ENCODE data around the gene IER5.

Gene IER5

DNA sequence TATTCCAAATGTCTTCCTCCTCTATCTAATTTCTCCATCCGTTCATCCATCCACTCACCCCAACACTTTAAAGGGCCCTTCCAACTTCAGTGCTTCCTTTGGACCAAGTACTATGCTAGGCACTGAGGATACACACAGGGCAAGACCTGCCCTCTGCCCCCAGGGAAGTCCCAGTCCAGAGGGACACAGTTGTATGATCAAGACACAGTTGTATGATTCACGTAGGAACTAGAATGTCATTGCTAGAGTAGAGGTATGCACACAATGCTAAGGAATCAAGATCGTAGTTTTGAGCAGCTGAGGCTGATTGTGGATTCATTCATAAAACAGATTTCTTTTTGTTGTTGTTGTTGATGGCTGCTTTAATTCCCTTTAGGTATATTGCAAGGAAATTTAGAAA, 11.6 kb upstream of the IER5 start:
- no peak for TF ChIP-seq ZFP3 (CRISPR knock-in tag; IDR thresholded peaks at IDR 0.05)
- no peak for TF ChIP-seq TOX (CRISPR knock-in tag; IDR thresholded peaks at IDR 0.05; ENCODE audit: borderline replicate concordance)
- TF ChIP-seq, protein P1, sequence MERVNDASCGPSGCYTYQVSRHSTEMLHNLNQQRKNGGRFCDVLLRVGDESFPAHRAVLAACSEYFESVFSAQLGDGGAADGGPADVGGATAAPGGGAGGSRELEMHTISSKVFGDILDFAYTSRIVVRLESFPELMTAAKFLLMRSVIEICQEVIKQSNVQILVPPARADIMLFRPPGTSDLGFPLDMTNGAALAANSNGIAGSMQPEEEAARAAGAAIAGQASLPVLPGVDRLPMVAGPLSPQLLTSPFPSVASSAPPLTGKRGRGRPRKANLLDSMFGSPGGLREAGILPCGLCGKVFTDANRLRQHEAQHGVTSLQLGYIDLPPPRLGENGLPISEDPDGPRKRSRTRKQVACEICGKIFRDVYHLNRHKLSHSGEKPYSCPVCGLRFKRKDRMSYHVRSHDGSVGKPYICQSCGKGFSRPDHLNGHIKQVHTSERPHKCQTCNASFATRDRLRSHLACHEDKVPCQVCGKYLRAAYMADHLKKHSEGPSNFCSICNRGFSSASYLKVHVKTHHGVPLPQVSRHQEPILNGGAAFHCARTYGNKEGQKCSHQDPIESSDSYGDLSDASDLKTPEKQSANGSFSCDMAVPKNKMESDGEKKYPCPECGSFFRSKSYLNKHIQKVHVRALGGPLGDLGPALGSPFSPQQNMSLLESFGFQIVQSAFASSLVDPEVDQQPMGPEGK (CRISPR knock-in tag; IDR thresholded peaks at IDR 0.05; ENCODE audit: borderline replicate concordance) = no peak
- TF ChIP-seq ZC3H10 (CRISPR knock-in tag; IDR thresholded peaks at IDR 0.05) = no peak
- TF ChIP-seq ZFP30 (CRISPR knock-in tag; IDR thresholded peaks at IDR 0.05) = no peak
- TF ChIP-seq ESRRG (CRISPR knock-in tag; IDR thresholded peaks at IDR 0.05) = no peak
- TF ChIP-seq, protein P2, sequence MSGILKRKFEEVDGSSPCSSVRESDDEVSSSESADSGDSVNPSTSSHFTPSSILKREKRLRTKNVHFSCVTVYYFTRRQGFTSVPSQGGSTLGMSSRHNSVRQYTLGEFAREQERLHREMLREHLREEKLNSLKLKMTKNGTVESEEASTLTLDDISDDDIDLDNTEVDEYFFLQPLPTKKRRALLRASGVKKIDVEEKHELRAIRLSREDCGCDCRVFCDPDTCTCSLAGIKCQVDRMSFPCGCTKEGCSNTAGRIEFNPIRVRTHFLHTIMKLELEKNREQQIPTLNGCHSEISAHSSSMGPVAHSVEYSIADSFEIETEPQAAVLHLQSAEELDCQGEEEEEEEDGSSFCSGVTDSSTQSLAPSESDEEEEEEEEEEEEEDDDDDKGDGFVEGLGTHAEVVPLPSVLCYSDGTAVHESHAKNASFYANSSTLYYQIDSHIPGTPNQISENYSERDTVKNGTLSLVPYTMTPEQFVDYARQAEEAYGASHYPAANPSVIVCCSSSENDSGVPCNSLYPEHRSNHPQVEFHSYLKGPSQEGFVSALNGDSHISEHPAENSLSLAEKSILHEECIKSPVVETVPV (CRISPR knock-in tag; IDR thresholded peaks at IDR 0.05) = no peak
- TF ChIP-seq, protein P3, sequence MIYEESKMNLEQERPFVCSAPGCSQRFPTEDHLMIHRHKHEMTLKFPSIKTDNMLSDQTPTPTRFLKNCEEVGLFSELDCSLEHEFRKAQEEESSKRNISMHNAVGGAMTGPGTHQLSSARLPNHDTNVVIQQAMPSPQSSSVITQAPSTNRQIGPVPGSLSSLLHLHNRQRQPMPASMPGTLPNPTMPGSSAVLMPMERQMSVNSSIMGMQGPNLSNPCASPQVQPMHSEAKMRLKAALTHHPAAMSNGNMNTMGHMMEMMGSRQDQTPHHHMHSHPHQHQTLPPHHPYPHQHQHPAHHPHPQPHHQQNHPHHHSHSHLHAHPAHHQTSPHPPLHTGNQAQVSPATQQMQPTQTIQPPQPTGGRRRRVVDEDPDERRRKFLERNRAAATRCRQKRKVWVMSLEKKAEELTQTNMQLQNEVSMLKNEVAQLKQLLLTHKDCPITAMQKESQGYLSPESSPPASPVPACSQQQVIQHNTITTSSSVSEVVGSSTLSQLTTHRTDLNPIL (CRISPR knock-in tag; IDR thresholded peaks at IDR 0.05; ENCODE audit: low read depth) = no peak
- no peak for TF ChIP-seq RARB (CRISPR knock-in tag; IDR thresholded peaks at IDR 0.05)
- no peak for TF ChIP-seq ZNF565 (CRISPR knock-in tag; conservative IDR thresholded peaks at IDR 0.05; ENCODE audit: low read depth)
- no peak for TF ChIP-seq GLIS3 (CRISPR knock-in tag; IDR thresholded peaks at IDR 0.05)
- TF ChIP-seq, protein P4, sequence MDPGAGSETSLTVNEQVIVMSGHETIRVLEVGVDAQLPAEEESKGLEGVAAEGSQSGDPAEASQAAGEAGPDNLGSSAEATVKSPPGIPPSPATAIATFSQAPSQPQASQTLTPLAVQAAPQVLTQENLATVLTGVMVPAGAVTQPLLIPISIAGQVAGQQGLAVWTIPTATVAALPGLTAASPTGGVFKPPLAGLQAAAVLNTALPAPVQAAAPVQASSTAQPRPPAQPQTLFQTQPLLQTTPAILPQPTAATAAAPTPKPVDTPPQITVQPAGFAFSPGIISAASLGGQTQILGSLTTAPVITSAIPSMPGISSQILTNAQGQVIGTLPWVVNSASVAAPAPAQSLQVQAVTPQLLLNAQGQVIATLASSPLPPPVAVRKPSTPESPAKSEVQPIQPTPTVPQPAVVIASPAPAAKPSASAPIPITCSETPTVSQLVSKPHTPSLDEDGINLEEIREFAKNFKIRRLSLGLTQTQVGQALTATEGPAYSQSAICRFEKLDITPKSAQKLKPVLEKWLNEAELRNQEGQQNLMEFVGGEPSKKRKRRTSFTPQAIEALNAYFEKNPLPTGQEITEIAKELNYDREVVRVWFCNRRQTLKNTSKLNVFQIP (CRISPR knock-in tag; IDR thresholded peaks at IDR 0.05; ENCODE audit: borderline replicate concordance, low read depth) = no peak
- TF ChIP-seq ISL1 (CRISPR knock-in tag; IDR thresholded peaks at IDR 0.05) = no peak
- TF ChIP-seq BACH2 (CRISPR knock-in tag; IDR thresholded peaks at IDR 0.05; ENCODE audit: borderline replicate concordance) = no peak
- no peak for TF ChIP-seq ZNF8 (CRISPR knock-in tag; IDR thresholded peaks at IDR 0.05)
- TF ChIP-seq ARNTL (CRISPR knock-in tag; IDR thresholded peaks at IDR 0.05; ENCODE audit: borderline replicate concordance, low read depth) = no peak
- TF ChIP-seq TCF4 (CRISPR knock-in tag; IDR thresholded peaks at IDR 0.05; ENCODE audit: borderline replicate concordance) = no peak
- no peak for ATAC-seq

DNA sequence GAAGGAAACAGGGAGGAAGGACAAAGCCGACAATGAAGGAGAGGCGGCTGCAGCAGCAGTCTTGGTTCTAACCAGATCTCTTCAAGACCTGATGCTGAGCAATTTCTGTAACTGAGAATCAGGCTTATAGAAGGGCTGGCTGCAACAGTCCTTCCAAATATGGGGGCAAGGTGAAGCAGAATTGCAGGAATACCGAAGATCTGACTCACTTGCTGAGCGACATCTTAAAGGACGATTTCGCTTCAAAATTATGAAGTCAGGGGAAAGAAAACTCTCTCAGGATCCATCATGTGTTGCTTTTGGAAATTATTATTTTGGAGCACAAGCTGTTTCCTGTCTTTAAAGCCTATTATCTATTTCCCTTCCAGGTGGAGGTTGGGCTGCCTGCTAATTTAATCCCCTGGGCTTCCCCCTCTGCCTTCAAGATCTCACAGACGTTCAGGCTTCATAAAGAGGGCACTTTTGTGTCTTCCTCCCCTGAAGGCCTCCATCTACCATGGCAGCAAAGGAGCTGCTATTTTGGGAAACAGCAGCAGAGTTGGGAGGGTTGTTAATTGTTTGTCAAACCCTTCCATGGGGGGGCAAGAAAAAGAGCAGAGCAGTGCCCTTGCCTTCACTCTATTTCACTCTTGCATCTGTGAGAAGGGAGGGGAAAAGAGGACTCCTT, 10.8 kb upstream of the IER5 start:
- ATAC-seq = peak; percentile 41
- TF ChIP-seq ZC3H10 (CRISPR knock-in tag; IDR thresholded peaks at IDR 0.05) (no peak), CSDC2 (CRISPR knock-in tag; IDR thresholded peaks at IDR 0.05) (no peak), ZNF8 (CRISPR knock-in tag; IDR thresholded peaks at IDR 0.05) (no peak)

DNA sequence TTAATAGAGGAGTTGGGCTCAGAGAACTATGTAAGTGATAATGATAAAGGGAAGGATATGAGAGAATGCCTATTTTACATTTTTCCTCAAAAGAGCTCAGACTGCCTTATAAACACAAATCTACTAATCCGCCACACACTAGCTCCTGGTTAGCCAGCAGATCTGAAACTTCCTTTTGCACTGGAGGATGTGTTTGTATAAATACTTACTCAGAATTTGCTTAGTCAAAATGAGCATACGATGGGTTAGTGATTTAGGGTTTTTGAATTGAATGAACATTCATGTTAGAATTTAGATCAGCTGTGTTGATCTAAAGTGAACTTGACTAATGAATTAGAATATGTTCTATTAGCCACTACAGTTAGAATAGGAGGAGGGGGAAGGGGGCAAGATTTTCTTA, 9.1 kb upstream of the IER5 start:
- ATAC-seq = no peak
- TF ChIP-seq ZNF70 (CRISPR knock-in tag; IDR thresholded peaks at IDR 0.05) = no peak
- no peak for TF ChIP-seq ZNF565 (CRISPR knock-in tag; conservative IDR thresholded peaks at IDR 0.05; ENCODE audit: low read depth)
- TF ChIP-seq, protein P5, sequence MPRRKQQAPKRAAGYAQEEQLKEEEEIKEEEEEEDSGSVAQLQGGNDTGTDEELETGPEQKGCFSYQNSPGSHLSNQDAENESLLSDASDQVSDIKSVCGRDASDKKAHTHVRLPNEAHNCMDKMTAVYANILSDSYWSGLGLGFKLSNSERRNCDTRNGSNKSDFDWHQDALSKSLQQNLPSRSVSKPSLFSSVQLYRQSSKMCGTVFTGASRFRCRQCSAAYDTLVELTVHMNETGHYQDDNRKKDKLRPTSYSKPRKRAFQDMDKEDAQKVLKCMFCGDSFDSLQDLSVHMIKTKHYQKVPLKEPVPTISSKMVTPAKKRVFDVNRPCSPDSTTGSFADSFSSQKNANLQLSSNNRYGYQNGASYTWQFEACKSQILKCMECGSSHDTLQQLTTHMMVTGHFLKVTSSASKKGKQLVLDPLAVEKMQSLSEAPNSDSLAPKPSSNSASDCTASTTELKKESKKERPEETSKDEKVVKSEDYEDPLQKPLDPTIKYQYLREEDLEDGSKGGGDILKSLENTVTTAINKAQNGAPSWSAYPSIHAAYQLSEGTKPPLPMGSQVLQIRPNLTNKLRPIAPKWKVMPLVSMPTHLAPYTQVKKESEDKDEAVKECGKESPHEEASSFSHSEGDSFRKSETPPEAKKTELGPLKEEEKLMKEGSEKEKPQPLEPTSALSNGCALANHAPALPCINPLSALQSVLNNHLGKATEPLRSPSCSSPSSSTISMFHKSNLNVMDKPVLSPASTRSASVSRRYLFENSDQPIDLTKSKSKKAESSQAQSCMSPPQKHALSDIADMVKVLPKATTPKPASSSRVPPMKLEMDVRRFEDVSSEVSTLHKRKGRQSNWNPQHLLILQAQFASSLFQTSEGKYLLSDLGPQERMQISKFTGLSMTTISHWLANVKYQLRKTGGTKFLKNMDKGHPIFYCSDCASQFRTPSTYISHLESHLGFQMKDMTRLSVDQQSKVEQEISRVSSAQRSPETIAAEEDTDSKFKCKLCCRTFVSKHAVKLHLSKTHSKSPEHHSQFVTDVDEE (CRISPR knock-in tag; IDR thresholded peaks at IDR 0.05) = no peak
- TF ChIP-seq, protein P4 (CRISPR knock-in tag; IDR thresholded peaks at IDR 0.05; ENCODE audit: borderline replicate concordance, low read depth) = no peak
- TF ChIP-seq SNAI2 (CRISPR knock-in tag; IDR thresholded peaks at IDR 0.05) = no peak
- no peak for TF ChIP-seq TCF4 (CRISPR knock-in tag; IDR thresholded peaks at IDR 0.05; ENCODE audit: borderline replicate concordance)
- no peak for TF ChIP-seq PPARA (CRISPR knock-in tag; IDR thresholded peaks at IDR 0.05; ENCODE audit: borderline replicate concordance)
- TF ChIP-seq ISL1 (CRISPR knock-in tag; IDR thresholded peaks at IDR 0.05) = no peak
- TF ChIP-seq, protein P3 (CRISPR knock-in tag; IDR thresholded peaks at IDR 0.05; ENCODE audit: low read depth) = no peak
- no peak for TF ChIP-seq OSR1 (CRISPR knock-in tag; IDR thresholded peaks at IDR 0.05)
- TF ChIP-seq ZFP30 (CRISPR knock-in tag; IDR thresholded peaks at IDR 0.05) = no peak
- no peak for TF ChIP-seq ZC3H10 (CRISPR knock-in tag; IDR thresholded peaks at IDR 0.05)
- no peak for TF ChIP-seq ZNF8 (CRISPR knock-in tag; IDR thresholded peaks at IDR 0.05)
- TF ChIP-seq ESRRG (CRISPR knock-in tag; IDR thresholded peaks at IDR 0.05) = no peak
- TF ChIP-seq, protein P1 (CRISPR knock-in tag; IDR thresholded peaks at IDR 0.05; ENCODE audit: borderline replicate concordance) = no peak
- no peak for TF ChIP-seq GLIS3 (CRISPR knock-in tag; IDR thresholded peaks at IDR 0.05)

Data from SK-N-SH treated with all-trans-retinoic acid at 6 μM for 48 hours (cell line).